GM18861 (cell line): Measurements from ENCODE around the gene LMAN1L.

Source experiments
- ATAC-seq: cut with Tn5 transposase; IDR thresholded peaks from one replicate; pipeline ENCODE4 v1.9.1; 2021; ENCODE audit not compliant: unreplicated experiment

The LMAN1L gene

DNA sequence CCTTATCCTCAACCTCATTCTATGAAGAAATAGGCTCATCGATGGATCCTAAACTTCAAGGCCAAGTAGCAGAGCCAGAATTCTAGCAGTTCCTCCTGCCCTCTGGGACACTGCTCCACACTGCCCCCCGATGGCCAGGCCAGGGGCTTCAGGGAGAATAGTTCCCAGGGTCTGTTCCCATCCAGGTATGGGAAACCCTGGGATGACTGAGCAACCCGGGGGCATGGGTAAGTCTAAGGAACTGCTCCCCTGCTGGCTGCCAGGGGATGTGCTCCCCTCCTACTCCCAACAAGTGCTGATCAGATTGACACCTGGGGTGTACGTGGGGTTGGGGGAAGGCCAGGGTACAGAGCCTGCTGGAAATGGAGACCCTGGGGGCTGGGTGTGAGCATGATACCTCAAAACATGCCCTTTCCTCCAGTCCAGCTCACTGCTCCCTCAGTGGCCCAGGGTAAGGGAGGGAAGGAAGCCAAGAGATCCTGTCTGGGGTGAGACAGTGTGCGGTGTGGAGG, 22.7 kb downstream of the LMAN1L start:
- no peak for ATAC-seq

DNA sequence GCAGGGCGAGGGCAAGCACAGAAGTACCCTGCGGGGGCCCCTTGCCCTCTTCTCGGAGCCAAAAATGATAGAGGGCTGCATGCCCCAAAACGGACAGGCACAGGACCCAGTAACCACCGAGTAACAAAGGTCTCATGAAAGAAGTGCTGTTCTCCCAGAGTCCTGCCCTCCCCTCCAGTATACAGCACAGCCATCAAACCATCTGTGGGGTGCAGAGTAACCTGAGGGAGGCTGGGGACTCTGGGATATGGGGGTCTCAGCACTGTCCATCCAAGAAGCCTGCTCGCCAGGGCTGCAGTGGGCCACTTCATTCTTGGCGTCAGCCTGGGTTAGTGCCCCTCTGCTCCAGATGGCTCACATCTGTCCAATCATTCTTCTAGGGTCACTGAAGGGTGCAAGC, 24.2 kb downstream of the LMAN1L start:
- ATAC-seq: no peak

DNA sequence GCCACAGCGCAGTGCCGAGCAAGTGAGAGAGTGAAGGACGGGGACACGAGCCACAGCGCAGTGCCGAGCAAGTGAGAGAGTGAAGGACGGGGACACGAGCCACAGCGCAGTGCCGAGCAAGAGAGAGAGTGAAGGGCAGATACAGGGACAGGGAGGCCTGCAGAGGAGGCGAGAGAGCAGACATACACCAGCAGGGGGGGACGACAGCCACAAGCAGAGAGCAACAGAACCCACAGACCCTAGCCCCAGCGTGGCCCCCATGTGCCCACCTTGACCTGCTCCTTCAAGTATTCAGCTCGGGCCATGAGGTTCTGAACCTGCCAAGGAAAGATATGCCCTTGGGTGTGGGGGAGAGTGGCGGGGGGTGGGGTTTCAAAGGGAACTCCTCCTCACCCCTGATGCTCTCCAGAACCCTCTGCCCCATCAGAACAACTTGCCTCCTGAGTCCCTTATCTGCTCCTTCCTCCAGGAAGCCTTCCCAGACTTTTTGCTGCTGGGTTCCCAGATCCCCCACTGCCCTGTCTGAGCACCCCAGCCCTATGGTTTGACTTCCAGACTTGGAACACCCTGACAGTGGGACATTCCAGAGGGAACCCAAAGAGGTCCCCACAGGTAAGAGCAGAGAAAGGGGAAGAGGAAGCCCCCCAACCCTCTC, 25.0 kb downstream of the LMAN1L start:
- no peak for ATAC-seq

DNA sequence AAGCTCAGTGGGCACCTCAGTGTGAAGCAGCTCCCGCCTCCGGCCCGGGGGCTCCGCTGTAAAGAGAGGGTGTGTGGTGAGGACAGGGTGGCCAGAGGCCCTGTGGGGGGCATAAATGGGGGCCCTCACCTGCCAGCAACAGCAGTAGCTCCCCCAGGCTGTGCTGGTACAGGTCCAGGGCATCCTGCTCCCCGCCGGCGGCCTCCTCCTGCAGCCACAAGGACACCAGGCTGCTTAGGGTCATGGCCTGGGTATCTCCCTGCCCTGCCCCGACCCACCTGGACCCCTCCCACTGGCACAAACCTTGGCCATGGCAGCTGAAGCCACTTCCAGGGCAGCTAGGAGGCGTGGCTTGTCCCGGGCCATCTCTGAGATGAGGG, 25.5 kb downstream of the LMAN1L start:
- ATAC-seq: no peak

DNA sequence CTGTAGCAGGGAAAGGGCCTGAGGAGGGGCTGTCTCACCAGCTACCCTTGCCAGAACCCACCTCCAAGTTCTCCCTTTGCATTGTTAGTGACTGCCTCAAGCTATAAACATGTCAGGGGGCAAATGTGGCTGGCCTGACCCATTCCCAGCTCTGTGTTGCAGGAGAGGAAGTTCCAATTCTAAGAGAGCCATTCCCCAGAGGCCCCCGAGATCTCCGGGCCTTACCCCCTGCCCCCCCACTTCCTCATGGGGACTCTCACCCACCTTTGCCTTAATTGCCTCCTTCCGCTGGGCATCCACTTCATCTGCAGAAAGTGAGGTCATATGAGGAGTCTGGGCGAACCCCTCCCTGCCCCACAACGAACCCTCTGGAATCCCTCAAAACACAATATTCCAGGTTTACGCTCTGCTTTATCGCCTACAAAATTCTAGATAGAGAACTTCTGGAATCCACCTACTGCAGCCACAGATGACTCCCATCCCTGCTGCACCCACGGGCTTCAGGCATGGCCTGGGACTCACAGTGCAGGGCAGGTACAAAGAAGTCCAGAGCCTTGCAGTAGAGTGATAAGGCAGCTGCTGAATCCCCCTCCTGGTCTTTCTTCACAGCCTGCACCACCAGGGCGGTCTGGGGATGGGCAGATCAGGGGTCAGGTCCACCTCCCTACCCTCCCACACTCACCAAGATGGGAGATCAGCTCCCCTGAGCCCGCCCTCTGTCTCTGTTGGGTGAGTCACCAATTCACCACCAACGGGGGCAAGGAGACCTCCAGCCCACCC, 26.3 kb downstream of the LMAN1L start:
- no peak for ATAC-seq

DNA sequence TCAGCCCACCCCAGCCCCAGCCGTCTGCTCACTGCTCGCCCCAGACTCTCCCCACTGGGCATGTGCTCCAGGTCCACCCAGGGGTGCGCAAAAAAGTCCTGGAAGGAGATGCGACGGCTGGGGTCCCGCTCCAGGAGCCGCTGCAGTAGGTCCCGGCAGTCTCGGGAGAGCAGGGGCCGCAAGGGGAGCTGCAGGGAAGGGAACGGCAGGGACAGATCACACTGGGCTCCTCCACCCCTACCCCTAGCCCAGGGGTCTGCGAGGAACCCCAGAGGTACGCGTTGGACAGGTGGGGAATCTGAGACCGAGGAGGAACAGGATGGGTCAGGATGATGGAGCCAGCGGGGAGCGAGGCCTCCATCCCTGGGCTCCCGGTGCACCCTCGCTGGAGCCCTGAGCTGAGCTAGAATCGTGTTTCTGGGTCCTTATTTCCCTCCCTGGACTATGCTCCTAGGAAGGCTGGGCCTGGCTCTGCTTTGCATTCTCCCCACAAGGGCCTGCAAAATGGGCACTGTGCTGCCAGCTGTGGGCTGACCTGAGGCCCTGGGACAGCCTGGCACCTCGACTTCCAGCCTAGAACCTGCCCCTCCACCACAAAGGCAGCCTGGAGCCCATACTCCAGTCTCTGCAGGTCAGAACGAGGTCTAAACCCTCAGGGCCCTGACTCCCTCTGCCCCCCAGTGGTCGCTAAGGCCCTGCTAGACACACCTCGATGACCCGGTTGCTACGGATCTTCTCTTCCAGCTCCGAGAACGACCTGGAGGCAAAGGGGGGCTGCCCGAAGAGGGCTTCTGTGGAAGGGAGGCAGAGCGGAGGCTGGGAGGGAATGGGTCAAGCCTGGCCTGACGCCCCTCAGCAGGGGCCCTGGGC, 27.1 kb downstream of the LMAN1L start:
- no peak for ATAC-seq

DNA sequence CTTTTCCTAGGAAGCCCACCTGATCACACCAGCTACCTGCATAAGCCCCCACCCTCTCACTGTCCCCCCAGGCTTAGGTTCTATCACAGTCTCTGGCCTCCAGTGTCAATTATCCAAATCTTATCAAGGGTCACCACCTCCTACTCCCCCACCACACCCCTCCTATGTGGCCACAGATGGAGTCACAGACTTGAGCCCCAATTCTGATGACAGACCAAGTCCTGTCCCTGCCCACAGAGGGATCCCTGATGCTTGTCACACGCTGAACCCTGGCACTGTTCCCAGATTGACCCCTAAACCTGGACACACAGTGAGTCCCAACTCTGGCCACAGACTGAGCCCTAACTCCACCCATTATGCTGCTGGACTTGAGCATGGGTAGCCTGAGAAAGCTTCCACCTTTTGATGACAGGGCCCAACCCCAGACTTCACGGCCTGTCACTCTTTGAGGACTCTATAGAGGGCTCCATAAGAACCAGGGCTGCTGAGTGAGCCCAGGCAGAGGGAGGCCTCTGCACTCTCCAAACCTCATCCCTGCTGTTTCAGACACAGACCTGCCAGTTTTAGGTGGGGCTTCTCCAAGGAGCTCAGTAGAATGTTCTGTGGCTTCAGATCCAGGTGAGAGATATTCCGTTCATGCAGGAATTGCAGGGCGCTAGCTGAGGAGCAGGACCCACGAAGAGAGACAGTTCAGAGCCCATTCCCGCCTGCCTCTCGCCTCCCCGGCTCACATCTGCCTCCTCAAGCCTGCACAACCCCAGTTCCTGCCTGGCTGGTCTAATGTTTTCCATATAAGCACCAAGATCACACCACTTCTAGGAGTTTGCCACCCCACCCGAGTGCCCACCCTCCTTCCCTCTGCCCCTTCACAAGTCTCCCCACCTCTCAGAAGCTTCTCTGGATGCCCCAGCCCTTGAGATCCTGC, 28.5 kb downstream of the LMAN1L start:
- no peak for ATAC-seq

DNA sequence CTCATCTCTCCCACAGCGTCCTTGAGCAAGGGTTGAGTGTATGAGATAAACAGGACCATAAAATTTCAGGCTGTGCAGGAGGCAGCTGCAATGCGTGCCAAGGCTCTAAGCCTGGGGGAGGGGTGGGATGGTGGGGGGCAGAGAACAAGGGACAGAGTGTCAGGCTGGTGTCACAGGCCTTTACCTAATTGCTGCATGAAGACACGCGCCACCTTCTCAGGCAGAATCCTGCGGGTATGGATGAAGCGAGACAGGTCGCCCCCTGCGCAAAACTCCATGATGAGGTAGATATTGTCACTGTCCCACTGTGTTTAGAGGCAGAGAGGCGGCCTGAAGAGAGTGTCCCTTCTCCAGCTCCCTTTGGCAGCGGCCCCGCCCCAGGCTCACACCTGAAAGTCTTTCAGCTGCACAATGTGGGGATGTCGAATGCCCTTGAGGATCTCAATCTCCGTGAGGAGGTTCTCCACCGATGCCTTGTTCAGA, 29.3 kb downstream of the LMAN1L start:
- no peak for ATAC-seq

DNA sequence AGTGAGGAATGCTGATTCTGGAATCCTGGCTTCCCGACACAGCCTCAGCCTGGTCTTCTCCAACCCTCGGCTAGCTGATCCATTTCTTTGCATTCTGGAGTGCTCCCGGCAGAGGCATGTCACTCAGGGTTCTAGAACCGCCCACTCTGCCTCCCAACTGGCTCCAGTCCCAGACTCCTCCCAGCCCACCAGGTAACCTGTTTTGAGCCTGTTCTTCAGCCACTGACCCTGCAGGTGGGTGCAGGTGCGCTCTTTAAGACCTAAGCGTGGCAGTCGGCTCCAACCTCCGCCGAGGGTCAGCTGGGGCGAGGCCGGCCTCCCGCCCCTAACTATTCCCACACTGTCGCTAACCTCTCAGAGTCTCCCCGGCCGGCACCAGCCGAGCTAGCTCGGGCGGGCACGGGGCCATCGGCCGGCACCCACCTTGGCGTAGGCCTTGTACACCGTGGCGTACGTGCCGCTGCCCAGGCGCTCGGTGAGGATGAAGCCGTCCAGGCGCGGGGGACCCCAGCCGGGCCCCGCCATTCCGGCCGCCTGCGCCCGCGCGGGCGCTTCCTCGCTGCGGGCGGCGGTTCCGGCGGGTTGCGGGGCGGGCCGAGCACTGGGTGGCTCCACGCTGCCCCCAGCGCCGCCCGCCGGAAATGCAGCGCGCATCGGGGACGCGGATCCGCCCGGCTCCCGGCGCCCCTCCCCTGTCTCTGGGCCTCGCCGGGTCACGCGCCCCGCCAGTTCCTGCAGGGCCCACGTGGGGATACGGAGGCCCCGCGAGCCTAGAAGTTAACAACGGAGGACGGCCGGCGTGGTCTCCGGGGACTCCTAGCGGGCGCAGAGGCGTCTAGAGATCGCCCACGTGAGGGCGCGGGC, 30.2 kb downstream of the LMAN1L start, which contains the start of gene ULK3:
Gene ULK3, minus strand, starts transcription at position 576 of the 864 bp plus-strand sequence. Its CDS starts 51 bp downstream, at position 525.
- peak; percentile 79 for ATAC-seq

DNA sequence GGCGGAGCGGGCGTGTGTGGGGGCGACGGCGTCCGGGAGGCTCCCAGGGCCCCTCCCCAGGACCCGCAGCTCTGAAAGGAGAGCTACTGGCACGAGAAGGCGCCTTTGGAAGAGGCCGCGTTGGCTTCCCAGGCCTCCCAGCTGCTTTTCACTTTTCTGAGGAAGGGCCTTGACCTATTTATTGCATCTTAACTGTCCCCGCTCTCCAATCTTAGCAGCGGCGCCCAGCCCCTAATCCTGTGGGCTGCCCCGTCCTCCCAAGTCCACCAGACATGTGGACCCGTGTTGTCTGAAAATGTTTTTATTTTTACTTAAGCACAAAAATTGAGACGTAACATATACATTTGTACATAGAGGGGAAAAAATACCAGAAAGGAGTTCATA, 30.8 kb downstream of the LMAN1L start:
- no peak for ATAC-seq

DNA sequence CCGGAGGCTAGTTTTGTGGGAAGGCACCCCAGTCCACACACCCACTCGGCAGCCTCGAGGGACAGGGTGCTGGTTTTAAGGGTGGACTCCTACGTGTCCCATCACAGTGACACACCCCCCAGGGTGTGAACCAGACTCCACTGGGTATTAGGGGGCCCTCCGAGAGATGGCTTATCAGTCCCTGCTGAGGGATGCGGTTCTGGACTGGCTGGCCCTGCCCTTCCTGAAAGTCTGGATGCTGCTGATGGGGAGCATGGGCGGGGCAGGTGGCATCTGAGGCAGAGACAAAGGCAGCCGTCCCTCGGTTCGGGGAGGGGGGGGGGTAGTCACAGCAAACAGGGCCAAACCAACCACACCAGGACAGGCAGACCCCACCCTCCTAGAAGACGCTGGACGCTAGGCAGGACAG, 31.3 kb downstream of the LMAN1L start:
- ATAC-seq: no peak

DNA sequence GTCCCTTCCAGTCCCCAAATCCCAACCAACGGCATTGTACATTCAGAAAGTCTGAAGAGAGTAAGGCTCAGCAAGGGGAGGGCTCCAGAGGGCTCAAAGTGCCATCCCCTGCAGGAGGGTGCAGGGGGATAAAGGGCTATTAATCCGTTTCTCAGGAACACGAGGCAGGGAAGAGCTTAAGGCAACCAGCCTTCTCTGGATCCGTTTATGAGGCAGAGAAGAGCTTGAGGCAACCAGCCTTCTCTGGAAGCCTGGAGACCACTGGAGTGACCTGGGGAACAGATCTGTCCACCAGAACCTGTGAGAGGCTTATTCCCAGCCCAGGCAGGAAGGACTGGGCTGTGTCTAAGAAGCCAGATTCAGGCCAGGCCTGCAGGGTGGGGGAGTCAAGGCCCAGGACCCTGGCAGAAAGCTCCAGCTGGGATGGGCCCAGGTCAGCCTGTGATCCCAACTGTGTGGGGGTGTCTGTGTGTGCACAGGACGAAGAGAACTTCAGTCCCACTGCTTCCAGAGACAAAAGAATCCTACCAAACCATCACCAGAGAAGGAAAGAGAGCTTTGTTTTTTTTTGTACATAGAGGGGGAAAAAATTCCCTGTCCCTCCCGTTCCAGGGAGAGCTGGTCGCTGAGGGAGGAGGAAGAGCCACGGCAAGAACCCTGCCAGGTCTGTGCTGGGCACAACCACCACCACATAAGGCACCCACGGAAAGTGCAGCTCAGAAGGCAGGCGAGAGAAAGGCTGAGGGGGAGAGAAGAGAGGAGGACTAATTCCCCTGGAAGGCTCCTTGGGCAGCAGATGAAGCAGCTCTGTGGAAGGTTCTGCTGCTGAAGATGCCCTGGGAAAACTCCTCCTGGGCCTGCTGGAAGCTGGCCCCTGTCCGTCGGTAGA, 31.9 kb downstream of the LMAN1L start:
- ATAC-seq: no peak

DNA sequence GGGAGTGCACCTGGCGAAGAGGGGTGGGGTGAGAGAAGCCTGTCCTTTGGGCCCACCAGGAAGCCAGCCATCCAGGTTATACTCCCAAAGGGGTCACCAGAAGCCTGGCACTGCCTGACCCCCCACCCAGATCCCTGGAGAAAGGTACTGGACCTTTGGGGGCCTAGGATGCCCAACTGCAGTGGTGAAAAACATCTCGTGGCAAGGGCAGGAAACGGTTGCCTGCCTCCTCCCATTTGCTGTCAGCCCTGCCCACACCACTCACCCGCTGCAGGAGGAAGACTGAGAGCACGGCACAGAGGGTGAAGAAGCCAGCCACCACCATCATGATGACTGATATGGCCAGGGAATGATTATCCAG, 32.6 kb downstream of the LMAN1L start:
- ATAC-seq: no peak

DNA sequence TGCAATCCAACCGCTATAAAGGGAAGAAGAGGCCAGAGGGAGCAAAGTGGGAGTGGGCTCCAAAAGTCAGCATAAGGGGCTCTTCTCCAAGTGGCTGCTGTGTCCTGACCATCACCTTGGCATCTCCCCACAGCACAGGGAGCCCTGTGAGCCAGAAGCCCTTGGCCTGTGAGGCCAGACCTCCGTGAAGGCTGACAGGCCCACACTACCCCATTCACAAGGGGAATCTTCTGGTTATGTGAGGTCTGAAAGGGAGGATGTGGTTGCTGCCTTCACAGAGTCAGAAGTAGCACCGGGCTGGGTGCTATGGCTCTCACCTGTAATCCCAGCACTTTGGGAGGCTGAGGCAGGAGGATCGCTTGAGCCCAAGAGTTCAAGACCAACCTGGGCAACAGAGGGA, 32.9 kb downstream of the LMAN1L start:
- no peak for ATAC-seq

DNA sequence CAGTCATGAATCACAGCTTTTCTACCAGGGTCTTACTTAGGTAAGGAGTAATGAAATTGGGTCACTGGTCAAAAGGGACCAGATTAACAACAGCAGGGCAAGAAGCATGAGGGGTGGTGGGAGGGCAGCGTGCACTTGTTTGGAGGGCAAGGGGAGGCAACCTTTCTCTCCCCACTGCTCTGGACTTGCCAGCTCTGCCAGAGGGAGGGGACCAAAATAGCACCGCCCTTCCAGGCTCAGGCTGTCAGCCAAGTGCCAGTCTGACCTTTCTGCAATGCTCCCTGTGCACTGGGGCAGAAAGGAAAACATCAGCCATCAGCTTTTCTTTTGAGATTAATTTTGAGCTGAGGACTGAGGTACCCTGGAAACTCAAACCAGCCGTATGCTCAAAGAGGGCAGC, 34.8 kb downstream of the LMAN1L start:
- ATAC-seq: no peak

DNA sequence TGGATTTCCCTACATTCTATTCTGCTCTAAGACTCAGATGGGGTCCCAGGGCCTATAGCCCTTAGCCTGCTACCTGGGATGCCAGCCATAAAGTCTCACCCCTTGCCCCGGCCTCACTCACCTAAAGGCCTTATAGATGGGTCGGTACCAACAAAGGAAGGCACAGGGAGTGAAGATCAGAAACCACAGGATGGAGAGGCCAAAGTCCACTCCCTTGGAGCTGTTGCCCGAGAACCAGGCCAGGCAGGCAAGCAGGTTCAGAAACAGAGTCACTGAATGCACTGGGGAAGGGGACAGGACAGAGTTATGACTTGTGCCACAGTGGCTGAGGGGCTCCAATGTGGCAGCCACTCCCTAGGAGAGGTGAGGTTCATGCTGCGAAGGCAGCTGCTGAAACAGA, 37.8 kb downstream of the LMAN1L start:
- no peak for ATAC-seq

DNA sequence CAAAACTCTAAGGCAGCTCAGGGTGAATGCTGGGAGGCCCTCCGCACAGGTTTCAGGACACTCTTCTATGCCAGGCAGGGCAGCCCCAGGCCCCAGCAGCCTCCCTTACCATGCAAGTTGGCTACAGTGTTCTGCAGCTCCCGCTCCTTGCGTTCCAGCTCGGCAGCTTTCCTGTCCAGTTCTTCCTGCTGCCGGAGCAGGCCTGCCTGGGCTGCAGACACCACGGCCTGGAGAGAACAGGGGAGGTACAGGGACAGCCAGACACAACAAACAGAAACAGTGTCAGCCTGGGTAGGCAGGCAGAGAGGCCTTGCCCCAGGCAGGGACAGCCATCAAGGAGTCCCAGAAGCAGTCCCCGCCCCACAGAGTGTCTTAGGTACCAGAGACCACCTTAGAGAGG, 39.3 kb downstream of the LMAN1L start:
- no peak for ATAC-seq

DNA sequence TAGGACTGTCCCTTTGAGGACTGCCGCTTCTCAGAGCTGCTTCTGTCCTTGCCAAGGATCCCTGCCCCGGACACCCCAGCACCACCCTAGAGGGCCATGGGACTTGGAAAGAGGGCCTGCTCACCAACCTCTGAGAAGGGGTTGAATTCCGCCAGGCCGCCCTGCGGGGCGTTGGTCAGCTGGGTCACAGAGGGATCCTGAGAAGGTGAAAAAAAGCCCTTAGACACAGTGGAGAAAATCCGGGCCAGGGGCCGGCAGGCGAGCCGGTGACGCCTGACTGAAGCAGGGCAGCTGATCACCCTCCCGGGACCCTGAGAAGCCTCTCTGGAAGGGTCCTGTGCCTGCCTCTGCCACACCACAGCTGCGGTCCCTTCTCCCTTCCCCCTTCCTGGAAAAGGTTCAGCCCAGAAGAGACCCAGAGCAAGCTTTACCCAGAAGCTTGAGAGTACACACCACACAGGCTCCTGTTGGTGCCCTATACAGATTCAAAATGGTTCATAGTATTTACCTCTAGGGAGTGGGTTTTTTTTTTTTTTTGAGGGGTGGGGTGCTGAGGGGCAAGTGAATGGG, 41.9 kb downstream of the LMAN1L start:
- no peak for ATAC-seq
